Central memory CD4-positive, alpha-beta T cell (primary cell): ENCODE measurements around the gene AKR1D1.
"Not testable (repeated sequence)": the region's sequence is repeated elsewhere in the genome, so short reads cannot be mapped to it uniquely, and the experiment has no call there.

ENCODE experiments used
- DNase-seq: peaks from one replicate; pipeline ENCODE4 v3.0.0; 2022

The AKR1D1 gene

GRCh38 chr7:138074540-138074939 is 1.7 kb upstream of the AKR1D1 start:
- no peak for DNase-seq

GRCh38 chr7:138075350-138075749 is 909 bp upstream of the AKR1D1 start:
- DNase-seq, result no peak

GRCh38 chr7:138075786-138076185 is 473 bp upstream of the AKR1D1 start:
- DNase-seq, result not testable (repeated sequence)

GRCh38 chr7:138077809-138078208 is 1.6 kb downstream of the AKR1D1 start:
- no peak for DNase-seq

- no peak for DNase-seq
These were observed 2.9 kb downstream of the AKR1D1 start for GRCh38 chr7:138079137-138079536.

- no peak for DNase-seq
These were observed 5.6 kb downstream of the AKR1D1 start for GRCh38 chr7:138081868-138082267.

GRCh38 chr7:138083859-138084258 is 7.6 kb downstream of the AKR1D1 start:
- no peak for DNase-seq

GRCh38 chr7:138086563-138087270 is 10.5 kb downstream of the AKR1D1 start:
- DNase-seq, result no peak

GRCh38 chr7:138089080-138089901 is 13.0 kb downstream of the AKR1D1 start:
- no peak for DNase-seq

- no peak for DNase-seq
These were observed 14.8 kb downstream of the AKR1D1 start for GRCh38 chr7:138091032-138091431.

GRCh38 chr7:138091840-138092239 is 15.6 kb downstream of the AKR1D1 start:
- DNase-seq, result not testable (repeated sequence)

GRCh38 chr7:138092486-138093028 is 16.3 kb downstream of the AKR1D1 start:
- DNase-seq, result no peak

GRCh38 chr7:138095972-138096935 is 20.0 kb downstream of the AKR1D1 start:
- DNase-seq, result no peak

- DNase-seq, result no peak
These were observed 20.9 kb downstream of the AKR1D1 start for GRCh38 chr7:138097064-138097741.

- DNase-seq, result no peak
These were observed 23.6 kb downstream of the AKR1D1 start for GRCh38 chr7:138099813-138100212.

- no peak for DNase-seq
These were observed 29.0 kb downstream of the AKR1D1 start for GRCh38 chr7:138105221-138105620.

GRCh38 chr7:138115047-138115446 is 38.8 kb downstream of the AKR1D1 start:
- no peak for DNase-seq

GRCh38 chr7:138116141-138116540 is 39.9 kb downstream of the AKR1D1 start:
- no peak for DNase-seq

GRCh38 chr7:138116892-138117291 is 40.6 kb downstream of the AKR1D1 start:
- DNase-seq, result no peak

GRCh38 chr7:138120140-138120827 is 44.0 kb downstream of the AKR1D1 start:
- DNase-seq, result no peak

- no peak for DNase-seq
These were observed 45.9 kb downstream of the AKR1D1 start for GRCh38 chr7:138122162-138122561.
